ENCODE measurements around the gene MRPL42. TPM values are rescaled to one million over a fixed set of nuclear protein-coding genes. Genes with fewer than 3 reads are reported as not detected.

The MRPL42 gene
- total RNA-seq, 1 experiment from 2014 or later, result 117 TPM

Other genes with a start within 250 kb of the MRPL42 start
- 36.7 and 38.8 TPM in 2 replicates for gene NUDT4, start 89.6 kb upstream of the MRPL42 start, total RNA-seq (2014; rRNA removed; shearing (Covaris generic))
- 210 and 222 TPM in 2 replicates for gene UBE2N, start 25.6 kb upstream of the MRPL42 start, total RNA-seq (2014; rRNA removed; shearing (Covaris generic))
- gene SOCS2, start 105.2 kb downstream of the MRPL42 start, total RNA-seq (2014; rRNA removed; shearing (Covaris generic)), result 13.3 and 16.6 TPM in 2 replicates
- gene CRADD, start 209.9 kb downstream of the MRPL42 start, total RNA-seq (2014; rRNA removed; shearing (Covaris generic)), result 7.6 and 8.0 TPM in 2 replicates